ENCODE measurements around the gene SLC17A7.
A peak's percentile ranks its signal among the peaks of the same experiment; 100 is the strongest.

The SLC17A7 gene

DNA sequence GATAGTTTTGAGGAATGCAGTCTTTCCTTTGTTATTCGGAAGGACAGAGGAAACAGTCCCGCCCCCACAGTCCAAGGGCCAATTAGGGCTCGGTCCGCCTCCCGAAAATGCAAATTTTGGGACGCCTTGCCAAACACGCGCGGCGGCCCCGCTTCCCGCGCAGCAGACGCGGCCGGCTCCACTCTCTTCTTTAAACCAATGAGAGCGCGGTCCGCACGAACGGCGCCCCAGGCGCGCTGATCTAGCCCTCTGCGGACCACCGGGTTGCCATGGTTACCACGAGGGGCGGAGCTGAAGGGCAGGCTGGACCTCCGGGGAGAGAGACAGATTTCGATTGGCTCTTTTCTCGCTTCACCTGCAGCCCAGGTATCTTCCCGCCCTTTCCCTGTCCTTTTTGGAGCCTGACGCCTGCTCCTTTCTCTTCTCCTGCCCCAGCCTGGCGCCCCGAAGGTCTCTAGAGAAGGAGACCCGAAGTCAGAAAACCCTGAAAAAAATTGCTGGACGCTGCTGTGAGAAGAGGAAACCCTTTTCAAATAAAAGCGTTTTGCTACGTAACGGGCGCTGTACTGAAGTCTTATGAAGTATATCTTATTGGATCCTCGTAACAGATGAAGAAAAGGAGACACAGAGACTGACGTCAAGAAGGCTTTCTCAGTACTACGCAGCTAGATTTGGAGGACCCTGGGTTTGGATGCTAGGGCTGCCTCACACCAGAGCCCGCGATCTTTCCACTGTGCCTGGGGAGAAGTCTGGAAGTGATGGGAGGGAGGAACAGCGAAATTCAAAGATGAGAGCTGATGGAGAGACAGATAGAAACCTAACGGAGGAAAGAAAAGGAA, 20.1 kb downstream of the SLC17A7 start:
- no peaks in the 10 kb centered on the region for H3K9me3 Mint-ChIP-seq
- peak overlapping the region; percentile 8 for H3K4me3 Mint-ChIP-seq
- DNase-seq = peak; percentile 55
- peaks cover 81% of the 10 kb centered on the region for H3K27me3 Mint-ChIP-seq
- H3K4me1 Mint-ChIP-seq (ENCODE audit: low read depth) = peaks cover 31% of the 10 kb centered on the region
- no peaks in the 10 kb centered on the region for H3K36me3 Mint-ChIP-seq (ENCODE audit: low read depth)
- no peak overlapping the region for H3K27ac Mint-ChIP-seq

GRCh38 chr19:49420227-49420626, 21.1 kb downstream of the SLC17A7 start:
- H3K27ac Mint-ChIP-seq = no peak overlapping the region
- H3K36me3 Mint-ChIP-seq (ENCODE audit: low read depth) = no peaks in the 10 kb centered on the region
- H3K9me3 Mint-ChIP-seq = no peaks in the 10 kb centered on the region
- H3K27me3 Mint-ChIP-seq = peaks cover 71% of the 10 kb centered on the region
- H3K4me3 Mint-ChIP-seq = no peak overlapping the region
- no peak for DNase-seq
- H3K4me1 Mint-ChIP-seq (ENCODE audit: low read depth) = peaks cover 30% of the 10 kb centered on the region

DNA sequence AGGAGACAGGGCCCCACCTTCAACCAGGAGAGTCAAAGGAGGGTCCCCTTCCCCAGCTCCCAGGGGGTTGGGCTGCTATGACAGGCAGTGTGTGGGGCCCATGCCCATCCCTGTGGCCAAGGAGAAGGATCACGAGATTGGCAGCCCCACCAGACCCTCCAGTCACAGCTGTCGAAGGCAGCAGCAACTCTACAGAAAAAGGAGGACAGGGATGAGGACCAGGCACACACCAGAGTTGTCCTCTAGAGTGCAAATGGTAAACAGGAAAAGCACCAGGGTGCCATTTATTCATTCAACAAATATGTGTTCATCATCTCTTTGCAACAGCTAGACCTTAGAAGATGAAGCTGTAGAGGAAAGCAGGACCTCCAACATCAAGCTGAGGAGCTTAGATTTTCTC, 22.2 kb downstream of the SLC17A7 start:
- H3K27me3 Mint-ChIP-seq = peaks cover 62% of the 10 kb centered on the region
- no peak overlapping the region for H3K27ac Mint-ChIP-seq
- no peaks in the 10 kb centered on the region for H3K9me3 Mint-ChIP-seq
- H3K36me3 Mint-ChIP-seq (ENCODE audit: low read depth) = no peaks in the 10 kb centered on the region
- H3K4me1 Mint-ChIP-seq (ENCODE audit: low read depth) = peaks cover 29% of the 10 kb centered on the region
- no peak for DNase-seq
- H3K4me3 Mint-ChIP-seq = no peak overlapping the region

DNA sequence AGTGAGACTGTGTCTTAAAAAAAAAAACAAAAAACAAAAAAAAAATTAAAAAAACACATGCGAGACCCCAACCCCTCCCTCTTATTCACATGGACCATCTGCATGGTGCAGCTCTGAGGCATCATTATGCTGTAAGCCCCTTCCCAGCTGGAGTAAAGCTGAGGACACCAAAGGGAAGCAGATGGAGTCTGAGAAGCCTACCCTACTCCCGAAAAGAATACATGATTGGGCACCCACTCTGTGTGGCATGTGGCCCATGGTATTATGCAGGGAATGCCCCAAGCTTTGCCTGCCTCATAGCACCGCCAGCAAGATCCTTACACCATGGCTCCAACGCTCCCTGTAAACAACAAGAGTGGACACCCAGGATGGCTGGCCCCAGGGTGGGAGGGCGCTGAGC, 22.8 kb downstream of the SLC17A7 start:
- H3K4me1 Mint-ChIP-seq (ENCODE audit: low read depth) = peaks cover 22% of the 10 kb centered on the region
- peaks cover 55% of the 10 kb centered on the region for H3K27me3 Mint-ChIP-seq
- no peak overlapping the region for H3K4me3 Mint-ChIP-seq
- no peaks in the 10 kb centered on the region for H3K9me3 Mint-ChIP-seq
- H3K27ac Mint-ChIP-seq = no peak overlapping the region
- DNase-seq = no peak
- no peaks in the 10 kb centered on the region for H3K36me3 Mint-ChIP-seq (ENCODE audit: low read depth)

GRCh38 chr19:49417088-49417487, 24.2 kb downstream of the SLC17A7 start:
- no peak overlapping the region for H3K27ac Mint-ChIP-seq
- H3K36me3 Mint-ChIP-seq (ENCODE audit: low read depth) = no peaks in the 10 kb centered on the region
- H3K27me3 Mint-ChIP-seq = peaks cover 45% of the 10 kb centered on the region
- no peaks in the 10 kb centered on the region for H3K9me3 Mint-ChIP-seq
- DNase-seq = no peak
- H3K4me3 Mint-ChIP-seq = no peak overlapping the region
- peaks cover 16% of the 10 kb centered on the region for H3K4me1 Mint-ChIP-seq (ENCODE audit: low read depth)

- H3K27ac Mint-ChIP-seq = no peak overlapping the region
- H3K27me3 Mint-ChIP-seq = peaks cover 32% of the 10 kb centered on the region
- H3K36me3 Mint-ChIP-seq (ENCODE audit: low read depth) = no peaks in the 10 kb centered on the region
- peaks cover 17% of the 10 kb centered on the region for H3K4me1 Mint-ChIP-seq (ENCODE audit: low read depth)
- no peak for DNase-seq
- H3K9me3 Mint-ChIP-seq = no peaks in the 10 kb centered on the region
- H3K4me3 Mint-ChIP-seq = no peak overlapping the region
Observed at GRCh38 chr19:49415810-49416200, 25.5 kb downstream of the SLC17A7 start.

- H3K4me1 Mint-ChIP-seq (ENCODE audit: low read depth) = peaks cover 17% of the 10 kb centered on the region
- peaks cover 26% of the 10 kb centered on the region for H3K27me3 Mint-ChIP-seq
- H3K27ac Mint-ChIP-seq = no peak overlapping the region
- no peaks in the 10 kb centered on the region for H3K36me3 Mint-ChIP-seq (ENCODE audit: low read depth)
- H3K4me3 Mint-ChIP-seq = no peak overlapping the region
- H3K9me3 Mint-ChIP-seq = no peaks in the 10 kb centered on the region
- no peak for DNase-seq
Observed at GRCh38 chr19:49415102-49415809, 26.1 kb downstream of the SLC17A7 start.

GRCh38 chr19:49414256-49414655, 27.1 kb downstream of the SLC17A7 start:
- Mint-ChIP-seq H3K9me3 (no peaks in the 10 kb centered on the region), H3K27ac (no peak overlapping the region), H3K4me3 (no peak overlapping the region), H3K27me3 (peaks cover 16% of the 10 kb centered on the region), H3K4me1 (ENCODE audit: low read depth) (peaks cover 27% of the 10 kb centered on the region), H3K36me3 (ENCODE audit: low read depth) (no peaks in the 10 kb centered on the region)
- DNase-seq = no peak

DNA sequence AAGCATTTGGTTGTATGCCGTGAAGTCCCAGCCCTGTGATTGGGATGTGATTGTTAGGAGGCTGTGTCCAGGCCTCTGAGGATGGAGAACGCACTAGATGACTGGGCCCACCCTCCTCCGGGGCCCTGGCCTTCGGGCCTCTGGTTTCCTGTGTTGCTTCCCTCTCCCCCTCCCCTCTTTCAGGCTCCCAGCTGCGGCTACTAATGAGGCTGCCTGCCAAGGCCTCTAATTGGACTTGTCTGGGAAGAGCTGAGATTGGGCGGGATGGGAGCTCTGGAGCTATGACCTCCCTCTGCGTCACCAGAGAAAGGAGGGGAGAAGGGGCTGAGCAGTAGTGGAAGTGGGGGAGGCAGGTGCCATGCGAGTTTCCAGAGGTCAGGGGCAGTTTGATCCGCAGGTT, 28.0 kb downstream of the SLC17A7 start:
- Mint-ChIP-seq H3K27me3 (peaks cover 9% of the 10 kb centered on the region), H3K27ac (no peak overlapping the region), H3K4me1 (ENCODE audit: low read depth) (peaks cover 36% of the 10 kb centered on the region), H3K36me3 (ENCODE audit: low read depth) (no peaks in the 10 kb centered on the region), H3K9me3 (no peaks in the 10 kb centered on the region), H3K4me3 (no peak overlapping the region)
- DNase-seq = no peak

DNA sequence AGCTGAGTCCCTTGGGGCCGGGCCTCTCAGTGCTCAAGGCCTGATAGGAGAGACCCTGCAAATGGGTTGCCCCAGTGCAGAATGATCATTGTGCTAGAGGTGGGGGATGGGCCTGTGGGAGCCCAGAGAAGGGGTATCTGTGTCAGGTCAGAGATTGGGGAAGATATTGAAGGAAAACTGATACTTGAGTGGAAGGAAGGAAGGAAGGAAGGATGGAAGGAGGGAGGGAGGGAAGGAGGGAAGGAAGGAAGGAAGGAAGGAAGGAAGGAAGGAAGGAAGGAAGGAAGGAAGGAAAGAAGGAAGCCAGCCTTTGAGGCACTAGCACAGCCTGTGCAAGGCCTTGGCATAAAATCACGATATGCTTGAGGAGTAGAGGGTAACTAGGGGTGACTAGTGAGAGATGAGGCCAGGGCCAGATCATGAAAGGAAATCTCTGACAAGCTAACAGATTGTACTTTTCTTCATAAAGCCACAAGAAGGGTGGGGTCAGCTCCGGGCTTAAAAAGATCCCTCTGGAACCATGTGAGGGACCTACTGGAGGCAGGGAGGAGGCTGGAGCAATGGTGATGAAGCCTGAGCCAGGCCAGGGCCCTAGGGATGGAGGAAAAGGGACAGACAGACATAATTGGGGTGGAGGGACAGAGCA, 29.5 kb downstream of the SLC17A7 start:
- no peaks in the 10 kb centered on the region for H3K36me3 Mint-ChIP-seq (ENCODE audit: low read depth)
- H3K4me1 Mint-ChIP-seq (ENCODE audit: low read depth) = peaks cover 51% of the 10 kb centered on the region
- no peak for DNase-seq
- no peaks in the 10 kb centered on the region for H3K9me3 Mint-ChIP-seq
- H3K27ac Mint-ChIP-seq = no peak overlapping the region
- no peaks in the 10 kb centered on the region for H3K27me3 Mint-ChIP-seq
- no peak overlapping the region for H3K4me3 Mint-ChIP-seq

GRCh38 chr19:49409441-49410029, 31.8 kb downstream of the SLC17A7 start:
- Mint-ChIP-seq H3K36me3 (ENCODE audit: low read depth) (no peaks in the 10 kb centered on the region), H3K4me3 (peak overlapping the region; percentile 32), H3K4me1 (ENCODE audit: low read depth) (peaks cover 54% of the 10 kb centered on the region), H3K27me3 (no peaks in the 10 kb centered on the region), H3K9me3 (no peaks in the 10 kb centered on the region), H3K27ac (peak overlapping the region; percentile 72)
- DNase-seq = no peak

DNA sequence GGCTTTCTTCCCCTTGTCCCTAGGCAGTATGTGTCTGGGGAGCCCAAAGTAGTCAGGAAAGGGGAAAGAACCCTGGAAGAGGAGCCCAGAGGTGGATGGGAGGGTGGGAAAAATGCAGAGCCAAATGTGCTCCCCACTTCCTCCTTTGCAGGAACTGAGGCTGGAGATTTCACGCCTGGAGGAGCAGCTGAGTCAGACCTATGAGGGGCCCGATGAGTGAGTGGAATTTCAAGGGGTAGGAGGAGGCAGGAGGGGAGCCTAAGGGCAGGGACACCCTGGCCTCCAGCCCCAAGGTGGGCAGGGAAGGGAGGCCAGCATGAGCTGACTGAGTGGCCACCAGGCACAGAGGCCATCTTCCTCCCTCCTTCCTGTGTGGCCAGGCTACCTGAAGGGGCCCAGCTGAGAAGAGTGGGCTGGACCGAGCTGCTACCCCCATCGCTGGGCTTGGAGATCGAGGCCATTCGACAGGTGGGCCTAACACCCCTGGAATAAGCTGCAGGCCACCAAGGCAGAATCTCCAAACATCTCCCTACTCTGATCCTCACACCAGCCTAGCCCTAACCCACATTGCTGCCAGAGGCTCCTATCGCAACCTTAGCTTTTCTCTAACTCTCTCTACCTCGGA, 32.4 kb downstream of the SLC17A7 start:
- Mint-ChIP-seq H3K4me3 (peak overlapping the region; percentile 32), H3K4me1 (ENCODE audit: low read depth) (peaks cover 54% of the 10 kb centered on the region), H3K36me3 (ENCODE audit: low read depth) (no peaks in the 10 kb centered on the region), H3K27ac (peak overlapping the region; percentile 72), H3K9me3 (no peaks in the 10 kb centered on the region), H3K27me3 (no peaks in the 10 kb centered on the region)
- DNase-seq = no peak

GRCh38 chr19:49407482-49408015, 33.8 kb downstream of the SLC17A7 start:
- H3K27me3 Mint-ChIP-seq = no peaks in the 10 kb centered on the region
- H3K9me3 Mint-ChIP-seq = no peaks in the 10 kb centered on the region
- peaks cover 61% of the 10 kb centered on the region for H3K4me1 Mint-ChIP-seq (ENCODE audit: low read depth)
- H3K36me3 Mint-ChIP-seq (ENCODE audit: low read depth) = no peaks in the 10 kb centered on the region
- H3K4me3 Mint-ChIP-seq = no peak overlapping the region
- H3K27ac Mint-ChIP-seq = no peak overlapping the region
- DNase-seq = no peak

DNA sequence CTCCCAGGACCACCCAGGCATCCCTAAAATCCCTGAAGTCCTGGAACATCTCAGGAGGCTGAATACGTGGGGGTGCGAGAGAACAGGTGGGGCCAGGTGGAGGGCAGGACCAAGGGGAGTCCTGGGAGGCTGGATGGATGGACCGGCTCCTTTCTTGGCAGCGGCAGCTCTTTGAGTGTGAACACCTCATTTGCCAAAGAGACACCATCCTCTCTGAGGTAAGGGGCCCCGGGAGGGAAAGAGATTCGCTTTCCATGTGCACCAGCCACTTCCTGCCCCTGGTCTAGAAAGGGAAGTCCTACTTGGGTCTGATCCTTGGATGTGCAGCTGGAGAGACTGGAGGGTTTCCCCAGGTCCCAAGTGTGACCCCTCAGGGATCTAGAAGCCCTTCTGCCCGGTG, 34.2 kb downstream of the SLC17A7 start:
- Mint-ChIP-seq H3K27me3 (no peaks in the 10 kb centered on the region), H3K4me1 (ENCODE audit: low read depth) (peaks cover 59% of the 10 kb centered on the region), H3K4me3 (no peak overlapping the region), H3K9me3 (no peaks in the 10 kb centered on the region), H3K27ac (no peak overlapping the region), H3K36me3 (ENCODE audit: low read depth) (no peaks in the 10 kb centered on the region)
- DNase-seq = no peak
